ENCODE results near the gene NR4A1.

Gene NR4A1

GRCh38 chr12:52038447-52038846 lies 12.8 kb upstream of the NR4A1 start:
- in situ Hi-C loops (cut with HindIII; ENCODE audit: low sequenced_read_pairs) = no loop called here

- in situ Hi-C loops (cut with HindIII; ENCODE audit: low sequenced_read_pairs) = no loop called here
Observed at GRCh38 chr12:52041035-52041434, 10.2 kb upstream of the NR4A1 start.

GRCh38 chr12:52041695-52042123 lies 9.5 kb upstream of the NR4A1 start:
- in situ Hi-C loops (cut with HindIII; ENCODE audit: low sequenced_read_pairs) = no loop called here

- in situ Hi-C loops (cut with HindIII; ENCODE audit: low sequenced_read_pairs) = no loop called here
Observed at GRCh38 chr12:52042706-52043385, 8.4 kb upstream of the NR4A1 start.

- in situ Hi-C loops (cut with HindIII; ENCODE audit: low sequenced_read_pairs) = no loop called here
Observed at GRCh38 chr12:52043386-52044212, 7.6 kb upstream of the NR4A1 start.

GRCh38 chr12:52044292-52044983 lies 6.8 kb upstream of the NR4A1 start:
- in situ Hi-C loops (cut with HindIII; ENCODE audit: low sequenced_read_pairs) = no loop called here

- in situ Hi-C loops (cut with HindIII; ENCODE audit: low sequenced_read_pairs) = no loop called here
Observed at GRCh38 chr12:52045794-52046199, 5.4 kb upstream of the NR4A1 start.

GRCh38 chr12:52046859-52047258 lies 4.4 kb upstream of the NR4A1 start:
- in situ Hi-C loops (cut with HindIII; ENCODE audit: low sequenced_read_pairs) = no loop called here

GRCh38 chr12:52049286-52049685 lies 2.0 kb upstream of the NR4A1 start:
- in situ Hi-C loops (cut with HindIII; ENCODE audit: low sequenced_read_pairs) = no loop called here

GRCh38 chr12:52049688-52050087 lies 1.6 kb upstream of the NR4A1 start:
- in situ Hi-C loops (cut with HindIII; ENCODE audit: low sequenced_read_pairs) = no loop called here

GRCh38 chr12:52050116-52050757 lies 1.0 kb upstream of the NR4A1 start:
- in situ Hi-C loops (cut with HindIII; ENCODE audit: low sequenced_read_pairs) = no loop called here

- in situ Hi-C loops (cut with HindIII; ENCODE audit: low sequenced_read_pairs) = no loop called here
Observed at GRCh38 chr12:52052468-52053186, 1.4 kb downstream of the NR4A1 start.

- in situ Hi-C loops (cut with HindIII; ENCODE audit: low sequenced_read_pairs) = no loop called here
Observed at GRCh38 chr12:52053536-52054209, 2.4 kb downstream of the NR4A1 start.

GRCh38 chr12:52054231-52054832 lies 3.1 kb downstream of the NR4A1 start:
- in situ Hi-C loops (cut with HindIII; ENCODE audit: low sequenced_read_pairs) = no loop called here

GRCh38 chr12:52054833-52055730 lies 3.8 kb downstream of the NR4A1 start:
- in situ Hi-C loops (cut with HindIII; ENCODE audit: low sequenced_read_pairs) = no loop called here

- in situ Hi-C loops (cut with HindIII; ENCODE audit: low sequenced_read_pairs) = no loop called here
Observed at GRCh38 chr12:52055731-52056711, 4.8 kb downstream of the NR4A1 start.

All from endothelial cell of hepatic sinusoid (primary cell).